Measurements from ENCODE around the gene NPR1. TPM values are rescaled to one million over a fixed set of nuclear protein-coding genes. Genes with fewer than 3 reads are reported as not detected.

The NPR1 gene
- total and polyA plus RNA-seq, 4 donors: 16.7 to 98.9 (median 46.8) TPM

GRCh38 chr1:153642161-153642560, 36.3 kb upstream of the NPR1 start:
- H3K27ac ChIP-seq (ENCODE audit: low read depth in 1 of 2, low read length in 1 of 2): no peak overlapping the region
- H3K9me3 ChIP-seq (ENCODE audit: control insufficient read depth in 4 of 4, insufficient read depth in 3 of 4, low read length in 3 of 4): no peaks in the 10 kb centered on the region
- no peaks in the 10 kb centered on the region for H3K27me3 ChIP-seq (ENCODE audit: control insufficient read depth in 3 of 3, insufficient read depth in 3 of 3, low read length in 2 of 3)
- DNase-seq (no peak), ATAC-seq (ENCODE audit: insufficient read depth, low FRiP score) (no peak)
- H3K36me3 ChIP-seq (ENCODE audit: control insufficient read depth in 4 of 4, insufficient read depth in 4 of 4, low read length in 4 of 4): peaks cover 46 to 67% (median 53%) of the 10 kb centered on the region in 4 donors
- H3K9ac ChIP-seq (ENCODE audit: insufficient read depth in 1 of 2, low read length in 2 of 2): no peak overlapping the region
- H3K4me1 ChIP-seq (ENCODE audit: control insufficient read depth in 5 of 5, insufficient read depth in 5 of 5, low read length in 5 of 5): peaks cover 0 to 11% (median 0%) of the 10 kb centered on the region in 5 donors
- H3K4me3 ChIP-seq: no peak overlapping the region
- no peak for TF ChIP-seq CTCF (IDR thresholded peaks at IDR 0.05; ENCODE audit: control extremely low read depth, extremely low read depth)
- 89 to 93% methylated on average over 11 of the region's 11 CpGs for whole genome bisulfite sequencing, 2 donors

GRCh38 chr1:153643100-153643499, 35.4 kb upstream of the NPR1 start:
- no peak for DNase-seq
- H3K9me3 ChIP-seq (ENCODE audit: control insufficient read depth in 4 of 4, insufficient read depth in 3 of 4, low read length in 3 of 4): no peaks in the 10 kb centered on the region
- H3K36me3 ChIP-seq (ENCODE audit: control insufficient read depth in 4 of 4, insufficient read depth in 4 of 4, low read length in 4 of 4): peaks cover 43 to 59% (median 48%) of the 10 kb centered on the region in 4 donors
- no peak overlapping the region for H3K4me3 ChIP-seq
- no peak overlapping the region for H3K27ac ChIP-seq (ENCODE audit: low read depth in 1 of 2, low read length in 1 of 2)
- no peak overlapping the region for H3K9ac ChIP-seq (ENCODE audit: insufficient read depth in 1 of 2, low read length in 2 of 2)
- H3K4me1 ChIP-seq (ENCODE audit: control insufficient read depth in 5 of 5, insufficient read depth in 5 of 5, low read length in 5 of 5): peaks cover 0 to 11% (median 0%) of the 10 kb centered on the region in 5 donors
- no peaks in the 10 kb centered on the region for H3K27me3 ChIP-seq (ENCODE audit: control insufficient read depth in 3 of 3, insufficient read depth in 3 of 3, low read length in 2 of 3)
- TF ChIP-seq CTCF (IDR thresholded peaks at IDR 0.05; ENCODE audit: control extremely low read depth, extremely low read depth): no peak
- ATAC-seq (ENCODE audit: insufficient read depth, low FRiP score): no peak
- WGBS, 2 donors: 93 to 96% methylated on average over 11 of the region's 11 CpGs

- TF ChIP-seq CTCF (IDR thresholded peaks at IDR 0.05; ENCODE audit: control extremely low read depth, extremely low read depth): no peak
- H3K36me3 ChIP-seq (ENCODE audit: control insufficient read depth in 4 of 4, insufficient read depth in 4 of 4, low read length in 4 of 4): peaks cover 37 to 54% (median 44%) of the 10 kb centered on the region in 4 donors
- H3K27me3 ChIP-seq (ENCODE audit: control insufficient read depth in 3 of 3, insufficient read depth in 3 of 3, low read length in 2 of 3): no peaks in the 10 kb centered on the region
- H3K9ac ChIP-seq (ENCODE audit: insufficient read depth in 1 of 2, low read length in 2 of 2): no peak overlapping the region
- no peak for DNase-seq
- no peak overlapping the region for H3K4me3 ChIP-seq
- no peaks in the 10 kb centered on the region for H3K9me3 ChIP-seq (ENCODE audit: control insufficient read depth in 4 of 4, insufficient read depth in 3 of 4, low read length in 3 of 4)
- H3K27ac ChIP-seq (ENCODE audit: low read depth in 1 of 2, low read length in 1 of 2): no peak overlapping the region
- ATAC-seq (ENCODE audit: insufficient read depth, low FRiP score): no peak
- H3K4me1 ChIP-seq (ENCODE audit: control insufficient read depth in 5 of 5, insufficient read depth in 5 of 5, low read length in 5 of 5): peaks cover 0 to 9% (median 0%) of the 10 kb centered on the region in 5 donors
These were observed 34.7 kb upstream of the NPR1 start for GRCh38 chr1:153643816-153644215.
